Endothelial cell (in vitro differentiated cells): ENCODE results near the gene UBASH3B. TPM values are rescaled to one million over a fixed set of nuclear protein-coding genes. Genes with fewer than 3 reads are reported as not detected.
"Not testable (repeated sequence)": the region's sequence is repeated elsewhere in the genome, so short reads cannot be mapped to it uniquely, and the experiment has no call there.

ENCODE experiments used
- DNase-seq: peaks from one replicate; pipeline ENCODE4 v3.0.0; 2021; ENCODE audit warnings: low spot score
- H3K27ac Mint-ChIP-seq: one replicate; pipeline ENCODE4 v1.8.0; 2021; ENCODE audit warnings: mixed read lengths, inconsistent platforms; ENCODE audit not compliant: unreplicated experiment
- H3K27me3 Mint-ChIP-seq: one replicate; pipeline ENCODE4 v1.8.0; 2021; ENCODE audit warnings: mild to moderate bottlenecking, moderate library complexity, mixed read lengths, inconsistent platforms; ENCODE audit not compliant: unreplicated experiment
- H3K36me3 Mint-ChIP-seq: one replicate; pipeline ENCODE4 v1.8.0; 2021; ENCODE audit warnings: mild to moderate bottlenecking, low read depth, mixed read lengths, inconsistent platforms; ENCODE audit not compliant: unreplicated experiment
- H3K4me1 Mint-ChIP-seq: one replicate; pipeline ENCODE4 v1.8.0; 2021; ENCODE audit warnings: mild to moderate bottlenecking, mixed read lengths, inconsistent platforms; ENCODE audit not compliant: unreplicated experiment
- H3K4me3 Mint-ChIP-seq: one replicate; pipeline ENCODE4 v1.8.0; 2021; ENCODE audit warnings: mild to moderate bottlenecking, mixed read lengths, inconsistent platforms; ENCODE audit not compliant: unreplicated experiment
- H3K9me3 Mint-ChIP-seq: one replicate; pipeline ENCODE4 v1.8.0; 2021; ENCODE audit warnings: mixed read lengths, inconsistent platforms; ENCODE audit not compliant: unreplicated experiment
- CTCF ChIP-seq: fragments of 200-600 bp; sonication (generic); IDR thresholded peaks from one replicate; pipeline ENCODE4 v1.5.0; 2021; ENCODE audit warnings: antibody characterized with exemption; ENCODE audit not compliant: unreplicated experiment
- total RNA-seq: library from RNA; stranded (reverse); fragmentation: NEBNext Ultra II Directional; extraction: Animal tissue kit (Norgen Biotek cat#: 25700); gene quantifications from one replicate; pipeline ENCODE4 v1.2.1, GENCODE V29; 2021; ENCODE audit not compliant: unreplicated experiment

The UBASH3B gene
- total RNA-seq, 1 donor from 2014 or later: 43.3 TPM

GRCh38 chr11:122728561-122728960, 73.0 kb downstream of the UBASH3B start:
- no peak for DNase-seq
- peaks cover 9% of the 10 kb centered on the region for H3K27me3 Mint-ChIP-seq
- no peaks in the 10 kb centered on the region for H3K9me3 Mint-ChIP-seq
- H3K27ac Mint-ChIP-seq: no peak overlapping the region
- H3K36me3 Mint-ChIP-seq: peaks cover 3% of the 10 kb centered on the region
- no peak for TF ChIP-seq CTCF
- peaks cover 53% of the 10 kb centered on the region for H3K4me1 Mint-ChIP-seq
- H3K4me3 Mint-ChIP-seq: no peak overlapping the region

- no peak for TF ChIP-seq CTCF
- Mint-ChIP-seq H3K36me3 (peaks cover 3% of the 10 kb centered on the region), H3K4me1 (peaks cover 50% of the 10 kb centered on the region), H3K27me3 (peaks cover 11% of the 10 kb centered on the region), H3K9me3 (no peaks in the 10 kb centered on the region), H3K27ac (no peak overlapping the region), H3K4me3 (no peak overlapping the region)
- no peak for DNase-seq
Measured at GRCh38 chr11:122729139-122729538, 73.6 kb downstream of the UBASH3B start.

GRCh38 chr11:122730694-122731093, 75.2 kb downstream of the UBASH3B start:
- H3K4me1 Mint-ChIP-seq: peaks cover 44% of the 10 kb centered on the region
- H3K27me3 Mint-ChIP-seq, DNase-seq: not testable (repeated sequence)

GRCh38 chr11:122731500-122731913, 76.0 kb downstream of the UBASH3B start:
- H3K27ac Mint-ChIP-seq: peak overlapping the region; percentile 58

More at GRCh38 chr11:122730694-122731093, 75.2 kb downstream of the UBASH3B start:
- not testable (repeated sequence) for H3K27ac Mint-ChIP-seq, H3K36me3 Mint-ChIP-seq, H3K4me3 Mint-ChIP-seq, H3K9me3 Mint-ChIP-seq

GRCh38 chr11:122732342-122733315, 77.1 kb downstream of the UBASH3B start:
- DNase-seq: no peak
- no peaks in the 10 kb centered on the region for H3K9me3 Mint-ChIP-seq
- TF ChIP-seq CTCF: no peak
- H3K4me1 Mint-ChIP-seq: peaks cover 28% of the 10 kb centered on the region
- peaks cover 3% of the 10 kb centered on the region for H3K36me3 Mint-ChIP-seq
- no peak overlapping the region for H3K4me3 Mint-ChIP-seq
- H3K27me3 Mint-ChIP-seq: peaks cover 6% of the 10 kb centered on the region
- H3K27ac Mint-ChIP-seq: peak overlapping the region; percentile 32

More at GRCh38 chr11:122731500-122731913, 76.0 kb downstream of the UBASH3B start:
- no peak overlapping the region for H3K4me3 Mint-ChIP-seq
- H3K4me1 Mint-ChIP-seq: peaks cover 39% of the 10 kb centered on the region
- no peaks in the 10 kb centered on the region for H3K9me3 Mint-ChIP-seq
- no peak for TF ChIP-seq CTCF
- peaks cover 6% of the 10 kb centered on the region for H3K27me3 Mint-ChIP-seq
- peaks cover 3% of the 10 kb centered on the region for H3K36me3 Mint-ChIP-seq
- DNase-seq: no peak
